K562 (cell line): Measurements from ENCODE around the gene DHCR24. TPM values are rescaled to one million over a fixed set of nuclear protein-coding genes. Genes with fewer than 3 reads are reported as not detected.

Experiments
- ATF7 ChIP-seq: fragments of 450-650 bp; IDR thresholded peaks from 2 replicates; pipeline ENCODE4 v1.7.1; 2014; ENCODE audit warnings: mild to moderate bottlenecking, moderate library complexity
- CEBPG ChIP-seq, 3 experiments: fragments of 200-800 bp in 1 of 3; sonication (Bioruptor generic) in 1 of 3; sonication (generic) in 1 of 3; formaldehyde crosslinking in 1 of 3; IDR thresholded peaks in 2 of 3; conservative IDR thresholded peaks in 1 of 3; 2 replicates each; pipeline versions ENCODE4 v1.6.1 to v1.8.0; 2016 to 2022; ENCODE audit warnings: missing compliant biosample characterization in 2 of 3, missing genetic modification characterization in 2 of 3, mild to moderate bottlenecking in 1 of 3, missing genetic modification reagents in 1 of 3
- GABPB1 ChIP-seq: sonication (generic); formaldehyde crosslinking; IDR thresholded peaks from 2 replicates; pipeline ENCODE4 v1.8.0; 2022; ENCODE audit warnings: mild to moderate bottlenecking, missing genetic modification reagents
- KLF1 ChIP-seq: fragments of 450-650 bp; IDR thresholded peaks from 2 replicates; pipeline ENCODE4 v1.6.1; 2016; ENCODE audit warnings: missing genetic modification characterization, missing compliant biosample characterization
- MAFG ChIP-seq: fragments of 450-650 bp; conservative IDR thresholded peaks from 2 replicates; pipeline ENCODE4 v1.6.1; 2016; ENCODE audit warnings: missing genetic modification characterization, missing compliant biosample characterization
- MYC ChIP-seq, 2 experiments: fragments of 250-450 bp in 1 of 2; sonication (Bioruptor Pico) in 1 of 2; IDR thresholded peaks; 2 replicates each; pipeline versions ENCODE4 v1.5.1 to v1.6.1; 2012 to 2021; ENCODE audit warnings: low read depth in 2 of 2, borderline replicate concordance in 1 of 2, improper control_type of control experiment in 1 of 2, low read length in 1 of 2, mild to moderate bottlenecking in 1 of 2, moderate library complexity in 1 of 2
- NFE2 ChIP-seq: IDR thresholded peaks from 2 replicates; pipeline ENCODE4 v1.6.1; 2014; ENCODE audit warnings: antibody characterized with exemption, low read depth
- RAD51 ChIP-seq: fragments of 450-650 bp; IDR thresholded peaks from 2 replicates; pipeline ENCODE4 v1.7.1; 2016; ENCODE audit warnings: low read depth, mild to moderate bottlenecking, borderline replicate concordance
- STAT5A ChIP-seq: IDR thresholded peaks from 2 replicates; pipeline ENCODE4 v1.6.1; 2012; ENCODE audit warnings: low read length, inconsistent platforms, borderline replicate concordance
- TBL1XR1 ChIP-seq, 2 experiments: IDR thresholded peaks; 2 replicates each; pipeline ENCODE4 v1.6.1; 2012; ENCODE audit warnings: improper control_type of control experiment in 2 of 2, low read length in 2 of 2, mild to moderate bottlenecking in 1 of 2
- THRAP3 ChIP-seq: fragments of 450-650 bp; IDR thresholded peaks from 2 replicates; pipeline ENCODE4 v1.6.1; 2016; ENCODE audit warnings: mild to moderate bottlenecking, inconsistent platforms, borderline replicate concordance
- TRIM28 ChIP-seq: fragments of 450-650 bp; IDR thresholded peaks from 2 replicates; pipeline ENCODE4 v1.6.1; 2017
- ZBTB7A ChIP-seq: IDR thresholded peaks from 2 replicates; pipeline ENCODE4 v1.6.1; 2011; ENCODE audit warnings: low read depth, mild to moderate bottlenecking, low read length, moderate library complexity, borderline replicate concordance; ENCODE audit not compliant: control insufficient read depth
- ZFP30 ChIP-seq: fragments of 250-450 bp; sonication (Bioruptor Pico); IDR thresholded peaks from 2 replicates; pipeline ENCODE4 v1.8.0; 2022; ENCODE audit warnings: moderate library complexity, mild to moderate bottlenecking, inconsistent platforms, borderline replicate concordance
- ZNF12 ChIP-seq: sonication (generic); formaldehyde crosslinking; IDR thresholded peaks from 2 replicates; pipeline ENCODE4 v1.4.0; 2020; ENCODE audit warnings: mild to moderate bottlenecking, missing genetic modification reagents
- ZNF316 ChIP-seq: fragments of 450-650 bp; IDR thresholded peaks from 2 replicates; pipeline ENCODE4 v1.6.1; 2016
- polyA plus RNA-seq, 8 experiments: library from polyadenylated mRNA; depleted of rRNA in 4 of 8; stranded (reverse) in 5 of 8; unstranded in 3 of 8; fragments of >200 nt; fragmentation: Nextera tagmentation in 2 of 8; fragmentation: Illumina TruSeq in 1 of 8; extraction: Ambion mirVana in 2 of 8; extraction: Trizol in 1 of 8; gene quantifications; 2 replicates each; pipeline versions ENCODE4 v1.2.1 to v1.2.3, GENCODE V29; 2011 to 2014; ENCODE audit warnings: inconsistent platforms in 1 of 8, missing spikeins in 1 of 8
- total RNA-seq, 7 experiments: library from RNA; depleted of rRNA in 6 of 7; stranded (reverse); fragments of >200 nt in 6 of 7; fragmentation: Illumina TruSeq in 2 of 7; extraction: Trizol in 2 of 7; gene quantifications; 2 replicates each; pipeline versions ENCODE4 v1.2.1 to v1.2.3, GENCODE V29; 2011 to 2021; ENCODE audit warnings: low replicate concordance in 1 of 7
- TF ChIP-seq, protein P1 (sequence below): fragments of 450-650 bp; conservative IDR thresholded peaks from 2 replicates; pipeline ENCODE4 v1.6.1; 2016; ENCODE audit warnings: missing genetic modification characterization, low read depth, mild to moderate bottlenecking, missing compliant biosample characterization, moderate library complexity
- TF ChIP-seq, protein P2 (sequence below): fragments of 250-450 bp; sonication (Bioruptor Pico); IDR thresholded peaks from 2 replicates; pipeline ENCODE4 v1.5.1; 2021; ENCODE audit warnings: mild to moderate bottlenecking
- TF ChIP-seq, protein P3 (sequence below): sonication (generic); formaldehyde crosslinking; IDR thresholded peaks from 2 replicates; pipeline ENCODE4 v1.8.0; 2023; ENCODE audit warnings: missing genetic modification reagents, mild to moderate bottlenecking, borderline replicate concordance

DHCR24 gene
- total and polyA plus RNA-seq, 9 of the 15 experiments (the other 6 are each of a cell fraction or from before 2014, with no cell fraction given): 23.4 to 161 (median 79.9) TPM

DNA sequence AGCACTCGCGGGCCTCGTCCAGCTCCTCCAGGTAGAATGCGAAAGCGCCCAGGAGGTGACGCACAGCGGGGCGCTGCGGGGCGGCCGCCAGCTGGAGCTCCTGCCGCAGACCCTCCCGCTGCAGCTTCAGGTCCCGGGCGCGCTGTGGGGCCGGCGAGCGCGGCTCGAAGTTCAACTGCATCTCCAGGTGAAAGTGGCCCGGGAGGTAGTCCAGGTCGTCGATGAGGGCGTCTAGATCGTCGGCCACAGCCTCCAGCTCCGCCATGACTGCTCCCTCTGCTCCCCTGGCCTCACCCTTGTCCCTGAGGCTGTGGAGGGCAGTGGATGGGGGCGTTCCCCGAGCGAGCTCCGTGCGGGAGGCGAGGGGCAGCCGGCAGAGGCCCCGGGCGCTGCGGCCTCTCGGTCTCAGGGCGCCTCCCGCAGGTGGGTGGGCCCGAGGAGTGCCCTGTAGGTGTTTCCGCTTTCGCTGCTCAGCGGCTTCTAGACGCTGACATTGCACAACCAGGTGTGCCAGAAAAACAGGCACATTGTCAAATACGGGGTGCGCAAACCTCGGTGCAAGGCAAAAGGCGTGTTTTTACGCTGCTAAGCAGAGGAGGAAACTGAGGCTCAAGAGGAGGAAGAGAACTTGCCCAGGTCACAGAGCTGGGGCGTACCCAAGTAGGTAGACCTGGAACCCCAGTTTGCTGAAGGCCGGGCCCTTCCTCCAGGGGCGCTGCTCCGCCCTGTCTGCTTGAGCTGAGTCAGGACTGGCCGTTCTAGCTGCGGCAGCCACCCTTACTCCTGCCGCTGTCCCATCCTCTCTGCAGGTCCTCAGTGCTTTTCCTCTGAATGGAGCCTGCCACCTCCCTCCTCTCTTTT, 85.9 kb downstream of the DHCR24 start, which contains the start of gene TTC22 (continued):
- TF ChIP-seq, protein P1, sequence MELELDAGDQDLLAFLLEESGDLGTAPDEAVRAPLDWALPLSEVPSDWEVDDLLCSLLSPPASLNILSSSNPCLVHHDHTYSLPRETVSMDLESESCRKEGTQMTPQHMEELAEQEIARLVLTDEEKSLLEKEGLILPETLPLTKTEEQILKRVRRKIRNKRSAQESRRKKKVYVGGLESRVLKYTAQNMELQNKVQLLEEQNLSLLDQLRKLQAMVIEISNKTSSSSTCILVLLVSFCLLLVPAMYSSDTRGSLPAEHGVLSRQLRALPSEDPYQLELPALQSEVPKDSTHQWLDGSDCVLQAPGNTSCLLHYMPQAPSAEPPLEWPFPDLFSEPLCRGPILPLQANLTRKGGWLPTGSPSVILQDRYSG (tag): no peak
- no peak for TF ChIP-seq ZBTB7A
- TF ChIP-seq ATF7: 0 out of 2 replicates have a peak, but pooled peaks have one; percentile 22
- peak; percentile 70 for TF ChIP-seq NFE2
- no peak for TF ChIP-seq TRIM28
- TF ChIP-seq, protein P2, sequence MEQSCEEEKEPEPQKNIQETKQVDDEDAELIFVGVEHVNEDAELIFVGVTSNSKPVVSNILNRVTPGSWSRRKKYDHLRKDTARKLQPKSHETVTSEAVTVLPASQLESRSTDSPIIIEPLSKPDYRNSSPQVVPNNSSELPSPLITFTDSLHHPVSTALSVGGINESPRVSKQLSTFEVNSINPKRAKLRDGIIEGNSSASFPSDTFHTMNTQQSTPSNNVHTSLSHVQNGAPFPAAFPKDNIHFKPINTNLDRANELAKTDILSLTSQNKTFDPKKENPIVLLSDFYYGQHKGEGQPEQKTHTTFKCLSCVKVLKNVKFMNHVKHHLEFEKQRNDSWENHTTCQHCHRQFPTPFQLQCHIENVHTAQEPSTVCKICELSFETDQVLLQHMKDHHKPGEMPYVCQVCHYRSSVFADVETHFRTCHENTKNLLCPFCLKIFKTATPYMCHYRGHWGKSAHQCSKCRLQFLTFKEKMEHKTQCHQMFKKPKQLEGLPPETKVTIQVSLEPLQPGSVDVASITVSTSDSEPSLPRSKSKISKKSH (CRISPR knock-in tag): no peak
- 0 out of 2 replicates have a peak, but pooled peaks have one; percentile 30 for TF ChIP-seq MYC (IDR thresholded peaks at IDR 0.05; ENCODE audit: low read depth, low read length)
- TF ChIP-seq MYC (CRISPR knock-in tag; IDR thresholded peaks at IDR 0.05; ENCODE audit: borderline replicate concordance, low read depth): no peak
- TF ChIP-seq ZNF12: no peak
- peak; percentile 75 for TF ChIP-seq CEBPG (CRISPR knock-in tag; IDR thresholded peaks at IDR 0.05)
- peak; percentile 65 to 88 for TF ChIP-seq CEBPG (tag; conservative IDR thresholded peaks at IDR 0.05 in 1 of 2, IDR thresholded peaks at IDR 0.05 in 1 of 2)
- TF ChIP-seq RAD51: no peak
- TF ChIP-seq MAFG (tag): peak; percentile 74
- TF ChIP-seq ZNF316: peak; percentile 73
- no peak for TF ChIP-seq ZFP30
- TF ChIP-seq THRAP3: no peak
- no peak for TF ChIP-seq STAT5A
- peak; percentile 37; the same call in 1 of the 2 replicates for TF ChIP-seq GABPB1
- TF ChIP-seq KLF1 (tag): no peak
- no peak for TF ChIP-seq TBL1XR1 (IDR thresholded peaks at IDR 0.05; ENCODE audit: low read length in 2 of 2)
- TF ChIP-seq, protein P3, sequence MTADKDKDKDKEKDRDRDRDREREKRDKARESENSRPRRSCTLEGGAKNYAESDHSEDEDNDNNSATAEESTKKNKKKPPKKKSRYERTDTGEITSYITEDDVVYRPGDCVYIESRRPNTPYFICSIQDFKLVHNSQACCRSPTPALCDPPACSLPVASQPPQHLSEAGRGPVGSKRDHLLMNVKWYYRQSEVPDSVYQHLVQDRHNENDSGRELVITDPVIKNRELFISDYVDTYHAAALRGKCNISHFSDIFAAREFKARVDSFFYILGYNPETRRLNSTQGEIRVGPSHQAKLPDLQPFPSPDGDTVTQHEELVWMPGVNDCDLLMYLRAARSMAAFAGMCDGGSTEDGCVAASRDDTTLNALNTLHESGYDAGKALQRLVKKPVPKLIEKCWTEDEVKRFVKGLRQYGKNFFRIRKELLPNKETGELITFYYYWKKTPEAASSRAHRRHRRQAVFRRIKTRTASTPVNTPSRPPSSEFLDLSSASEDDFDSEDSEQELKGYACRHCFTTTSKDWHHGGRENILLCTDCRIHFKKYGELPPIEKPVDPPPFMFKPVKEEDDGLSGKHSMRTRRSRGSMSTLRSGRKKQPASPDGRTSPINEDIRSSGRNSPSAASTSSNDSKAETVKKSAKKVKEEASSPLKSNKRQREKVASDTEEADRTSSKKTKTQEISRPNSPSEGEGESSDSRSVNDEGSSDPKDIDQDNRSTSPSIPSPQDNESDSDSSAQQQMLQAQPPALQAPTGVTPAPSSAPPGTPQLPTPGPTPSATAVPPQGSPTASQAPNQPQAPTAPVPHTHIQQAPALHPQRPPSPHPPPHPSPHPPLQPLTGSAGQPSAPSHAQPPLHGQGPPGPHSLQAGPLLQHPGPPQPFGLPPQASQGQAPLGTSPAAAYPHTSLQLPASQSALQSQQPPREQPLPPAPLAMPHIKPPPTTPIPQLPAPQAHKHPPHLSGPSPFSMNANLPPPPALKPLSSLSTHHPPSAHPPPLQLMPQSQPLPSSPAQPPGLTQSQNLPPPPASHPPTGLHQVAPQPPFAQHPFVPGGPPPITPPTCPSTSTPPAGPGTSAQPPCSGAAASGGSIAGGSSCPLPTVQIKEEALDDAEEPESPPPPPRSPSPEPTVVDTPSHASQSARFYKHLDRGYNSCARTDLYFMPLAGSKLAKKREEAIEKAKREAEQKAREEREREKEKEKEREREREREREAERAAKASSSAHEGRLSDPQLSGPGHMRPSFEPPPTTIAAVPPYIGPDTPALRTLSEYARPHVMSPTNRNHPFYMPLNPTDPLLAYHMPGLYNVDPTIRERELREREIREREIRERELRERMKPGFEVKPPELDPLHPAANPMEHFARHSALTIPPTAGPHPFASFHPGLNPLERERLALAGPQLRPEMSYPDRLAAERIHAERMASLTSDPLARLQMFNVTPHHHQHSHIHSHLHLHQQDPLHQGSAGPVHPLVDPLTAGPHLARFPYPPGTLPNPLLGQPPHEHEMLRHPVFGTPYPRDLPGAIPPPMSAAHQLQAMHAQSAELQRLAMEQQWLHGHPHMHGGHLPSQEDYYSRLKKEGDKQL (CRISPR knock-in tag): no peak
